Measurements from ENCODE around the gene PDE10A.

- TF ChIP-seq CTCF (IDR thresholded peaks at IDR 0.05) (no peak), POLR2AphosphoS5 (IDR thresholded peaks at IDR 0.05) (no peak), EP300 (IDR thresholded peaks at IDR 0.05) (no peak), POLR2A (IDR thresholded peaks at IDR 0.05) (no peak)
These were observed 279.7 kb downstream of the PDE10A start for GRCh38 chr6:165383323-165383722.
